Skeletal muscle satellite cell (primary cell): ENCODE results near the gene FLNB.

Experiments
- H3K27me3 ChIP-seq: 2 replicates; pipeline ENCODE4 v1.7.0; 2013; ENCODE audit warnings: low read length; ENCODE audit not compliant: control insufficient read depth, insufficient read depth
- H3K36me3 ChIP-seq: 2 replicates; pipeline ENCODE4 v1.7.0; 2013; ENCODE audit warnings: mild to moderate bottlenecking, control low read depth, low read length; ENCODE audit not compliant: insufficient read depth
- H3K4me1 ChIP-seq: 2 replicates; pipeline ENCODE4 v1.7.0; 2013; ENCODE audit warnings: low read length; ENCODE audit not compliant: control insufficient read depth, insufficient read depth
- H3K4me2 ChIP-seq: 2 replicates; pipeline ENCODE4 v1.7.0; 2013; ENCODE audit warnings: mild to moderate bottlenecking, low read length
- H3K4me3 ChIP-seq: 2 replicates; pipeline ENCODE4 v1.7.0; 2013; ENCODE audit warnings: low read length
- H3K9ac ChIP-seq: 2 replicates; pipeline ENCODE4 v1.7.0; 2013; ENCODE audit warnings: mild to moderate bottlenecking, low read depth, low read length, moderate library complexity
- H3K9me3 ChIP-seq: replicated peaks from 2 replicates; pipeline ENCODE4 v1.7.0; 2013; ENCODE audit warnings: mild to moderate bottlenecking, control low read depth, low read length

The FLNB gene

GRCh38 chr3:58082047-58082446 is 73.8 kb downstream of the FLNB start:
- Histone ChIP-seq H3K4me2 (peak overlapping the region; percentile 21), H3K9me3 (no peaks in the 10 kb centered on the region), H3K4me1 (peaks cover 6% of the 10 kb centered on the region), H3K36me3 (peaks cover 11% of the 10 kb centered on the region), H3K9ac (no peak overlapping the region), H3K4me3 (no peak overlapping the region), H3K27me3 (no peaks in the 10 kb centered on the region)

DNA sequence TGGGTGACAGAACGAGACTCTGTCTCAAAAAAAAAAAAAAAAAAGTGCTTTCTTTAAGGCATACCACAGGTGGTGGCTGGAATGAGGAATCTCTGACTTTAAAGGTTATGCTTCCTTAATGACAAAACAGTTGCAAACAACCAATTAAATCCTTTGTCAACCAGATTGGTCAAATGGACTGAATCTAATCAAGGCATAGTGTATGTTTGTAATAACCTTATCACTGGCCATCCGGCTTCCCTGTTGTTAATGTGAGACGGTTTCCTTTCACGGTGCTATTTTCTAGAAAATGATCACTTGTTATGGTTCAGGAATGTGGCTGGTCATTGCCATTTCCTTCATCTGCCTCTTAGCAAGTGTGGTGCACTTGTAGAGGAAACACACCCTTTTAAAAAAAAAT is 75.9 kb downstream of the FLNB start:
- Histone ChIP-seq H3K27me3 (no peaks in the 10 kb centered on the region), H3K36me3 (peaks cover 5% of the 10 kb centered on the region), H3K4me1 (peaks cover 6% of the 10 kb centered on the region), H3K9me3 (no peaks in the 10 kb centered on the region), H3K4me2 (no peak overlapping the region), H3K9ac (no peak overlapping the region), H3K4me3 (no peak overlapping the region)

- Histone ChIP-seq H3K4me2 (no peak overlapping the region), H3K27me3 (no peaks in the 10 kb centered on the region), H3K9ac (no peak overlapping the region), H3K36me3 (no peaks in the 10 kb centered on the region), H3K9me3 (no peaks in the 10 kb centered on the region), H3K4me1 (peaks cover 6% of the 10 kb centered on the region), H3K4me3 (no peak overlapping the region)
Observed at GRCh38 chr3:58084788-58085543, 76.7 kb downstream of the FLNB start.

DNA sequence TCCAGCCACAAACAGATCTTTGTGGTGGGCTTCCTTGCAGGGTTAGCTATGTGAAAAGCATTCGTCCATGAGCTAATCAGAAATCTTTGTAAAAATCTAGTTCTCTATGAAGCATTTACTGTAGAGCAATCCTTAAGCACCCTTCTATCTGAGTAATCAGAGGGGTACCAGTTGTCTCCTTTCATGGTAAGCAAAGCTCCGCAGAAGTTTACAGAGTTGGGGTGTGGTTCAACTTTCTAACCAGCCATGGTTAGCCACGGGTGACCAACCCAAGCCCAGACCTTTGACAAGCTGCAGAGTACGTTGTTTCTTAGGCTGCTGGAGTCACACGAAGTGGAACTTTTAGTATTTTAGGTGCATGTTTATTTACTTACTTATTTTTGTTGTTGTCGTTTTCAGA is 77.4 kb downstream of the FLNB start:
- Histone ChIP-seq H3K4me1 (peaks cover 6% of the 10 kb centered on the region), H3K27me3 (no peaks in the 10 kb centered on the region), H3K36me3 (no peaks in the 10 kb centered on the region), H3K9ac (no peak overlapping the region), H3K4me3 (no peak overlapping the region), H3K9me3 (no peaks in the 10 kb centered on the region), H3K4me2 (no peak overlapping the region)

DNA sequence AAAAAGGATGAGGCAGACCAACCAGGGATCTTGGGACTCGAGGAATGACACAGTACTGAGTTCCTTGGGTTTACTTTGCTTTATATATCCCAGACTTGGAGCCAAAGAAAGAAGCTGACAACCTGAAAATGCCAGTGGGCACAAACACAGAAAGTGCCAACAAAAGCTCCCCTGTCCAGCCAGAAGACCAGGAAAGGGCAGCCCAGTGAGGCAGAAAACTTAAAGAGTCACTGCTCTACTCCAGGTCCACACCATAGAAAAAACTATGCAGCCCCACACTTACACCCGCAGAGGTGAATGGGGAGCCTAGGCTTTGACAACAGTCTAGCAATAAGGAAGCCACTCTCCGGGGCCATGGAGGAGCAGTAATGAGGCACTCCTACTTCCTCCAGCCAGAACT is 80.3 kb downstream of the FLNB start:
- Histone ChIP-seq H3K4me2 (no peak overlapping the region), H3K4me3 (no peak overlapping the region), H3K9me3 (no peaks in the 10 kb centered on the region), H3K27me3 (no peaks in the 10 kb centered on the region), H3K4me1 (no peaks in the 10 kb centered on the region), H3K9ac (no peak overlapping the region), H3K36me3 (no peaks in the 10 kb centered on the region)

DNA sequence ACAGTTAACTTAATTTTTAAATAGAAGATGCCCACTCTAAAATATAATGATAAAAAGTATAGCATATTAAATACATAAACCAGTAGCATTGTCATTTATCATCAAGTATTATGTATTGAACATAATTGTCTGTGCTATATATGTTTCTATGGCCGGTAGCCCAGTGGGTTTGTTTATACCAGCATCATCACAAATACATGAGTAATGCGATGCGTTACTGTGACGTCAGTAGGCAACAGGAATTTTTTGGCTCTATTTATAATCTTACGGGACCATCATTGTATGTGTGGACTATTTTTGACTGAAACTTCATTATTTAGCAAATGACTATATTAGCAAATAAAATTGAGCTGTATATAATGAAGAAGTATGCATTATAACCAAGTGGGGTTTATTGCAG is 82.1 kb downstream of the FLNB start:
- no peak overlapping the region for H3K4me3 ChIP-seq
- no peaks in the 10 kb centered on the region for H3K9me3 ChIP-seq
- no peak overlapping the region for H3K9ac ChIP-seq
- H3K4me1 ChIP-seq, result no peaks in the 10 kb centered on the region
- no peak overlapping the region for H3K4me2 ChIP-seq
- H3K27me3 ChIP-seq, result no peaks in the 10 kb centered on the region
- no peaks in the 10 kb centered on the region for H3K36me3 ChIP-seq

GRCh38 chr3:58092521-58092920 is 84.3 kb downstream of the FLNB start:
- H3K9me3 ChIP-seq, result no peaks in the 10 kb centered on the region
- H3K4me2 ChIP-seq, result no peak overlapping the region
- no peaks in the 10 kb centered on the region for H3K36me3 ChIP-seq
- no peaks in the 10 kb centered on the region for H3K4me1 ChIP-seq
- no peaks in the 10 kb centered on the region for H3K27me3 ChIP-seq
- H3K4me3 ChIP-seq, result no peak overlapping the region
- H3K9ac ChIP-seq, result no peak overlapping the region

DNA sequence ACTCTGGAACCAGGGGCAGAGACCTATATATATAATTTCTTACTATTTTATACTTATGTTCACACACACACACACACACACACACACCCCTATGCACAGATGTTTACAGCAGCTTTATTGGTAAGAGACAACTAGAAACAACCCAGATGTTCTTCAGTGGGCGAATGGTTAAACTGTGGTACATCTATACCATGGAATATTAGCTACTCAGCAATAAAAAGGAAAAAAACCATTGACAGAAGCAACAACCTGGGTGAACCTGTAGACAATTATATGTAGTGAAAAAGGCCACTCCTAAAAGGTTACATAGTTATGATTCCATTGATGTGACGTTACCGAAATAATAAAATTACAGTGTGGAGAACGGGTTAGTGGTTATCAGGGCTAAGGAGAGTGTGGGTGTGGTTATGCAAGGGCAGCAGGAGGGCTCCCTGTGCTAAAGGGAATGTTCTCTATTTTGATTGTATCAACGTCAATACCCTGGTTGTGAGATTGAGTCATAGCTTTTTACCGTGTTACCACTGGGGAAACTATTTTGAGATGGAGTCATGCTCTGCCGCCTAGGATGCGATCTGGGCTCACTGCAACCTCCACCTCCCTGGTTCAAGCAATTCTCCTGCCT is 85.5 kb downstream of the FLNB start:
- Histone ChIP-seq H3K36me3 (peaks cover 4% of the 10 kb centered on the region), H3K9ac (no peak overlapping the region), H3K27me3 (no peaks in the 10 kb centered on the region), H3K9me3 (no peaks in the 10 kb centered on the region), H3K4me3 (no peak overlapping the region), H3K4me2 (no peak overlapping the region), H3K4me1 (no peaks in the 10 kb centered on the region)

DNA sequence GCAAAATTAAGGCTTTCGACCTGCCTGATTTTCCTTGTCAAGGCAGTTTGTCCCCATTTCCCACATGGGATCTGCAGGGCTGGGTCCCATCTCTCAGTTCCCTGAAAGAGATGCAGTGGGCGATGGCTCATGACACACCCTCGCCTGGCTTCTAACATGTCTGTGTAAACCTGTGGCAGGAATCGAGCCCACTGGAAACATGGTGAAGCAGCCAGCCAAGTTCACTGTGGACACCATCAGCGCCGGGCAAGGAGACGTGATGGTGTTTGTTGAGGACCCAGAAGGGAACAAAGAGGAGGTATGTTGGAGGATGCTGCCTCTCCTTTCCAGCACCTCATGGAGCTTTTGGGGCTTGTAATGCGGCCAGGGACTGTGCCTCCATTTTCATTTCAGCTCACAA is 86.4 kb downstream of the FLNB start:
- peaks cover 14% of the 10 kb centered on the region for H3K36me3 ChIP-seq
- H3K9me3 ChIP-seq, result no peaks in the 10 kb centered on the region

DNA sequence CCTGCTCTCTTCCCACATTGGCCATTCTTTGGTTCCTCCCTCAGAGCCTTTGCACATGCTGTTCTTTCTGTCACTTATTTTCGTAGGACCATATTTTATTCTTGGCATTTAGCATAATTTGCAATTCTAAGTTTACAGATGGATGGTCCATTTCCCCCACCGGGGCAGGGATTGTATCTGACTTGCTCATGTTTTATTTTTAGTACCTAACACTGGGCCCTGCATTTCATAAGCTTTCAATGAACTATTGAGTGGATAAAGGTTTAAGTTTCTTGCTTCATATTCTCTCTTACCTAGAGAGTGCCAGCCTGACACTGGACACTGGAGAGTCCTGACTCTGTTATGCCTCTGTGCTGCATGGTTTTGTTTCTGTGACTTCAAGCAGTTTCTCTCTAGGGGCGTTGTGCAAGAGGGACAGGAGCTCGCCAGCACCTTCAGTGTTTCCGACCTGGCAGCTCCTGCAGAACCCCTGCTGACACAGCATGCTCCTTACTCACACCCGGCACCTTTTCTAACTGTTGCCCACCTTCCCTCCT is 87.4 kb downstream of the FLNB start:
- H3K36me3 ChIP-seq, result peaks cover 14% of the 10 kb centered on the region
- H3K4me1 ChIP-seq, result no peaks in the 10 kb centered on the region
- no peak overlapping the region for H3K4me2 ChIP-seq

More for the DNA sequence above, 86.4 kb downstream of the FLNB start:
- no peak overlapping the region for H3K9ac ChIP-seq
- no peak overlapping the region for H3K4me2 ChIP-seq
- no peak overlapping the region for H3K4me3 ChIP-seq
- H3K27me3 ChIP-seq, result no peaks in the 10 kb centered on the region
- H3K4me1 ChIP-seq, result no peaks in the 10 kb centered on the region

DNA sequence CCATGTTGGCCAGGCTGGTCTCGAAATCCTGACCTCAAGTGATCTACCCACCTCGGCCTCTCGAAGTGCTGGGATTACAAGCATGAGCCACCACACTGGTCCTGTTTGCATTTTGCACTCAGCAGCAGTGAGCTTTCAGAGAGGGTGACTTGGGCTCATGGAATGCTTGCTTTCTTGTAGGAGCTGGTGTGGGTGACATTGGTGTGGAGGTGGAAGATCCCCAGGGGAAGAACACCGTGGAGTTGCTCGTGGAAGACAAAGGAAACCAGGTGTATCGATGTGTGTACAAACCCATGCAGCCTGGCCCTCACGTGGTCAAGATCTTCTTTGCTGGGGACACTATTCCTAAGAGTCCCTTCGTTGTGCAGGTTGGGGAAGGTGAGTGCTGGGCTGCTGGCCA is 90.3 kb downstream of the FLNB start:
- Histone ChIP-seq H3K27me3 (no peaks in the 10 kb centered on the region), H3K9me3 (no peaks in the 10 kb centered on the region), H3K4me1 (no peaks in the 10 kb centered on the region), H3K4me2 (no peak overlapping the region), H3K9ac (no peak overlapping the region), H3K4me3 (no peak overlapping the region), H3K36me3 (peaks cover 14% of the 10 kb centered on the region)

More for the DNA sequence above, 87.4 kb downstream of the FLNB start:
- H3K4me3 ChIP-seq, result no peak overlapping the region
- H3K27me3 ChIP-seq, result no peaks in the 10 kb centered on the region
- no peak overlapping the region for H3K9ac ChIP-seq
- H3K9me3 ChIP-seq, result no peaks in the 10 kb centered on the region

- no peaks in the 10 kb centered on the region for H3K27me3 ChIP-seq
- H3K9me3 ChIP-seq, result no peaks in the 10 kb centered on the region
- no peak overlapping the region for H3K4me2 ChIP-seq
- H3K4me1 ChIP-seq, result no peaks in the 10 kb centered on the region
- no peak overlapping the region for H3K4me3 ChIP-seq
- no peak overlapping the region for H3K9ac ChIP-seq
- peaks cover 18% of the 10 kb centered on the region for H3K36me3 ChIP-seq
Observed at GRCh38 chr3:58099865-58100264, 91.6 kb downstream of the FLNB start.
